Stimulated activated CD4-positive, alpha-beta T cell treated with anti-CD3 and anti-CD28 coated beads, Interleukin-4, amount 100 ng/mL, for 4 hours (primary cell): ENCODE results near the gene ADAMTS17.
"Not testable (repeated sequence)": the region's sequence is repeated elsewhere in the genome, so short reads cannot be mapped to it uniquely, and the experiment has no call there.

Experiments
- DNase-seq, 2 experiments: peaks; one replicate each; pipeline ENCODE4 v3.0.0-alpha.2; 2020

ADAMTS17 gene

GRCh38 chr15:100341750-100342560 is at the start of gene ADAMTS17:
Gene ADAMTS17, minus strand, starts transcription at chr15:100341975. Its CDS starts 76 bp downstream, at chr15:100341899.
- peak; percentile 90 to 96 for DNase-seq

GRCh38 chr15:100385300-100386050 is 43.7 kb upstream of the ADAMTS17 start:
- DNase-seq, result no peak

GRCh38 chr15:100384108-100384410 is 42.3 kb upstream of the ADAMTS17 start:
- DNase-seq, result no peak

- no peak for DNase-seq
These were observed 41.7 kb upstream of the ADAMTS17 start for GRCh38 chr15:100383302-100384107.

- no peak for DNase-seq
These were observed 32.2 kb upstream of the ADAMTS17 start for GRCh38 chr15:100373942-100374341.

GRCh38 chr15:100373120-100373896 is 31.5 kb upstream of the ADAMTS17 start:
- no peak for DNase-seq

GRCh38 chr15:100372739-100373119 is 31.0 kb upstream of the ADAMTS17 start:
- DNase-seq, result no peak

- no peak for DNase-seq
These were observed 13.6 kb upstream of the ADAMTS17 start for GRCh38 chr15:100355342-100355741.

- no peak for DNase-seq
These were observed 11.7 kb upstream of the ADAMTS17 start for GRCh38 chr15:100353449-100353848.

- no peak for DNase-seq
These were observed 8.9 kb upstream of the ADAMTS17 start for GRCh38 chr15:100350434-100351226.

GRCh38 chr15:100349696-100350433 is 8.1 kb upstream of the ADAMTS17 start:
- DNase-seq, result peak; percentile 75 to 87

- DNase-seq, result no peak
These were observed 7.5 kb upstream of the ADAMTS17 start for GRCh38 chr15:100349321-100349695.

- no peak for DNase-seq
These were observed 6.8 kb upstream of the ADAMTS17 start for GRCh38 chr15:100348578-100348977.

- no peak for DNase-seq
These were observed 5.2 kb upstream of the ADAMTS17 start for GRCh38 chr15:100346866-100347512.

GRCh38 chr15:100345438-100345837 is 3.7 kb upstream of the ADAMTS17 start:
- no peak for DNase-seq

- no peak for DNase-seq
These were observed 1.5 kb upstream of the ADAMTS17 start for GRCh38 chr15:100343251-100343650.

- DNase-seq, result peak; percentile 18 to 21
These were observed 481 bp downstream of the ADAMTS17 start for GRCh38 chr15:100341239-100341749.

GRCh38 chr15:100340721-100341238 is 995 bp downstream of the ADAMTS17 start:
- DNase-seq, result no peak

GRCh38 chr15:100339999-100340398 is 1.8 kb downstream of the ADAMTS17 start:
- DNase-seq, result no peak

- DNase-seq, result not testable (repeated sequence)
These were observed 2.3 kb downstream of the ADAMTS17 start for GRCh38 chr15:100339451-100339850.
